BLaER1 (cell line): Measurements from ENCODE around the gene RNF41.

Source experiments
- H3K27ac ChIP-seq: shearing (Covaris generic); formaldehyde crosslinking; 2 replicates; pipeline ENCODE4 v1.8.1; 2022
- H3K27me3 ChIP-seq: shearing (Covaris generic); formaldehyde crosslinking; 2 replicates; pipeline ENCODE4 v1.8.1; 2022
- H3K36me3 ChIP-seq: shearing (Covaris generic); formaldehyde crosslinking; 2 replicates; pipeline ENCODE4 v1.8.1; 2022
- H3K4me1 ChIP-seq: shearing (Covaris generic); formaldehyde crosslinking; 2 replicates; pipeline ENCODE4 v1.8.1; 2022
- H3K4me2 ChIP-seq: shearing (Covaris generic); formaldehyde crosslinking; 2 replicates; pipeline ENCODE4 v1.8.1; 2022
- H3K4me3 ChIP-seq: shearing (Covaris generic); formaldehyde crosslinking; 2 replicates; pipeline ENCODE4 v1.8.1; 2022
- H3K9ac ChIP-seq: shearing (Covaris generic); formaldehyde crosslinking; 2 replicates; pipeline ENCODE4 v1.8.1; 2022
- H3K9me3 ChIP-seq: shearing (Covaris generic); formaldehyde crosslinking; 2 replicates; pipeline ENCODE4 v1.8.1; 2022
- H4K20me1 ChIP-seq: shearing (Covaris generic); formaldehyde crosslinking; 2 replicates; pipeline ENCODE4 v1.8.1; 2022
- Cebpa-rat ChIP-seq: shearing (Covaris generic); IDR thresholded peaks from 2 replicates; pipeline ENCODE4 v1.8.1; 2022

RNF41 gene

GRCh38 chr12:56219840-56220239 lies 1.9 kb downstream of the RNF41 start:
- Histone ChIP-seq H3K27me3 (no peaks in the 10 kb centered on the region), H3K27ac (peak overlapping the region; percentile 92; the same call in 1 of the 2 replicates), H3K4me3 (0 out of 2 replicates have a peak overlapping the region, but pooled peaks have one; percentile 83), H3K4me1 (peaks cover 40% of the 10 kb centered on the region), H3K9me3 (no peaks in the 10 kb centered on the region), H3K9ac (peak overlapping the region; percentile 91), H3K36me3 (peaks cover 34% of the 10 kb centered on the region), H4K20me1 (peaks cover 35% of the 10 kb centered on the region; the same call in 1 of the 2 replicates), H3K4me2 (peak overlapping the region; percentile 97)
- no peak for TF ChIP-seq Cebpa-rat

GRCh38 chr12:56216461-56216860 lies 5.3 kb downstream of the RNF41 start:
- Histone ChIP-seq H3K27me3 (no peaks in the 10 kb centered on the region), H3K27ac (no peak overlapping the region), H4K20me1 (peaks cover 41% of the 10 kb centered on the region; the same call in 1 of the 2 replicates), H3K9ac (no peak overlapping the region), H3K9me3 (no peaks in the 10 kb centered on the region), H3K36me3 (peaks cover 67% of the 10 kb centered on the region), H3K4me3 (no peak overlapping the region), H3K4me1 (peaks cover 17% of the 10 kb centered on the region), H3K4me2 (no peak overlapping the region)
- TF ChIP-seq Cebpa-rat, result no peak

GRCh38 chr12:56213878-56214277 lies 7.8 kb downstream of the RNF41 start:
- H3K27ac ChIP-seq, result no peak overlapping the region
- no peak overlapping the region for H3K4me2 ChIP-seq
- H3K4me3 ChIP-seq, result no peak overlapping the region
- peaks cover 93% of the 10 kb centered on the region for H3K36me3 ChIP-seq
- no peaks in the 10 kb centered on the region for H3K27me3 ChIP-seq
- H3K4me1 ChIP-seq, result no peaks in the 10 kb centered on the region
- H3K9me3 ChIP-seq, result no peaks in the 10 kb centered on the region
- peaks cover 36% of the 10 kb centered on the region for H4K20me1 ChIP-seq
- no peak overlapping the region for H3K9ac ChIP-seq
- no peak for TF ChIP-seq Cebpa-rat

GRCh38 chr12:56212361-56212760 lies 9.4 kb downstream of the RNF41 start:
- Histone ChIP-seq H3K27me3 (no peaks in the 10 kb centered on the region), H4K20me1 (peaks cover 28% of the 10 kb centered on the region), H3K4me3 (no peak overlapping the region), H3K4me1 (no peaks in the 10 kb centered on the region), H3K36me3 (peaks cover 100% of the 10 kb centered on the region), H3K9me3 (no peaks in the 10 kb centered on the region), H3K9ac (no peak overlapping the region), H3K4me2 (no peak overlapping the region), H3K27ac (no peak overlapping the region)
- no peak for TF ChIP-seq Cebpa-rat

DNA sequence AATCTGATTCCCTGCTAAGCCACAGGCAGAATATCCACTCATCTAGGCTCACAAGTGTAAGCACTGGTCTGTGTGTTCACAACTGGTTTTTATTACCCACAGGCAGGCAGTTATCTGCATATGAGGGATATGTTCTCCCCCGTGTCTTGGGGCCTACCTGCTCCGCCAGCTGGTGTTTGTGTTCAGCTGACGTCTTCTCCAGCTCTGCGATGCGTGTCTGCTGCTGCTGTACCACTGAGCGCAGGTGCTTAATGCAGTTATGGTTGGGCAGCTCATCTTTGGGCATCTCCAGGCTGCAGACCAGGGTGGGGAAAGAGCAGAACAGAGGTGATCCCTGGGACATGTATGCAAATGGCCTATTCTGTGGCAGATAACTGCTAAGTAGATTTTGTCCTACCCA lies 13.7 kb downstream of the RNF41 start:
- Histone ChIP-seq H3K9me3 (no peaks in the 10 kb centered on the region), H3K9ac (peak overlapping the region; percentile 17; the same call in 1 of the 2 replicates), H3K4me1 (no peaks in the 10 kb centered on the region), H3K36me3 (peaks cover 90% of the 10 kb centered on the region), H3K4me2 (no peak overlapping the region), H3K4me3 (no peak overlapping the region), H3K27ac (no peak overlapping the region), H4K20me1 (peaks cover 7% of the 10 kb centered on the region), H3K27me3 (no peaks in the 10 kb centered on the region)
- TF ChIP-seq Cebpa-rat, result no peak

- Histone ChIP-seq H3K9me3 (no peaks in the 10 kb centered on the region), H3K36me3 (peaks cover 76% of the 10 kb centered on the region), H3K27ac (no peak overlapping the region), H3K4me2 (no peak overlapping the region), H3K27me3 (no peaks in the 10 kb centered on the region), H3K9ac (no peak overlapping the region), H3K4me1 (no peaks in the 10 kb centered on the region), H4K20me1 (peaks cover 7% of the 10 kb centered on the region), H3K4me3 (no peak overlapping the region)
- TF ChIP-seq Cebpa-rat, result no peak
These were observed 15.1 kb downstream of the RNF41 start for GRCh38 chr12:56206452-56207166.

- TF ChIP-seq Cebpa-rat, result no peak
- no peaks in the 10 kb centered on the region for H3K27me3 ChIP-seq
- H3K9me3 ChIP-seq, result no peaks in the 10 kb centered on the region
- H3K36me3 ChIP-seq, result peaks cover 64% of the 10 kb centered on the region
- H4K20me1 ChIP-seq, result peaks cover 5% of the 10 kb centered on the region
- H3K4me3 ChIP-seq, result no peak overlapping the region
- H3K4me1 ChIP-seq, result no peaks in the 10 kb centered on the region
- no peak overlapping the region for H3K9ac ChIP-seq
- H3K4me2 ChIP-seq, result no peak overlapping the region
- H3K27ac ChIP-seq, result no peak overlapping the region
These were observed 16.3 kb downstream of the RNF41 start for GRCh38 chr12:56205445-56205844.

GRCh38 chr12:56204275-56204674 lies 17.4 kb downstream of the RNF41 start:
- Histone ChIP-seq H3K9me3 (no peaks in the 10 kb centered on the region), H3K27me3 (no peaks in the 10 kb centered on the region), H3K36me3 (peaks cover 52% of the 10 kb centered on the region), H3K27ac (no peak overlapping the region), H3K4me1 (no peaks in the 10 kb centered on the region), H4K20me1 (no peaks in the 10 kb centered on the region; the same call in 1 of the 2 replicates), H3K9ac (no peak overlapping the region), H3K4me3 (no peak overlapping the region), H3K4me2 (no peak overlapping the region)
- no peak for TF ChIP-seq Cebpa-rat

GRCh38 chr12:56202838-56203237 lies 18.9 kb downstream of the RNF41 start:
- Histone ChIP-seq H3K9ac (no peak overlapping the region), H3K27ac (no peak overlapping the region), H3K4me3 (no peak overlapping the region), H3K4me1 (no peaks in the 10 kb centered on the region), H3K36me3 (peaks cover 38% of the 10 kb centered on the region), H3K4me2 (no peak overlapping the region), H4K20me1 (no peaks in the 10 kb centered on the region; the same call in 1 of the 2 replicates), H3K27me3 (no peaks in the 10 kb centered on the region), H3K9me3 (no peaks in the 10 kb centered on the region)
- TF ChIP-seq Cebpa-rat, result no peak

- no peaks in the 10 kb centered on the region for H3K9me3 ChIP-seq
- peaks cover 33% of the 10 kb centered on the region for H3K36me3 ChIP-seq
- TF ChIP-seq Cebpa-rat, result no peak
- H3K27me3 ChIP-seq, result no peaks in the 10 kb centered on the region
- H4K20me1 ChIP-seq, result no peaks in the 10 kb centered on the region; the same call in 1 of the 2 replicates
- H3K4me2 ChIP-seq, result no peak overlapping the region
- H3K27ac ChIP-seq, result no peak overlapping the region
- no peak overlapping the region for H3K4me3 ChIP-seq
- no peaks in the 10 kb centered on the region for H3K4me1 ChIP-seq
- H3K9ac ChIP-seq, result no peak overlapping the region
These were observed 19.4 kb downstream of the RNF41 start for GRCh38 chr12:56202366-56202765.

DNA sequence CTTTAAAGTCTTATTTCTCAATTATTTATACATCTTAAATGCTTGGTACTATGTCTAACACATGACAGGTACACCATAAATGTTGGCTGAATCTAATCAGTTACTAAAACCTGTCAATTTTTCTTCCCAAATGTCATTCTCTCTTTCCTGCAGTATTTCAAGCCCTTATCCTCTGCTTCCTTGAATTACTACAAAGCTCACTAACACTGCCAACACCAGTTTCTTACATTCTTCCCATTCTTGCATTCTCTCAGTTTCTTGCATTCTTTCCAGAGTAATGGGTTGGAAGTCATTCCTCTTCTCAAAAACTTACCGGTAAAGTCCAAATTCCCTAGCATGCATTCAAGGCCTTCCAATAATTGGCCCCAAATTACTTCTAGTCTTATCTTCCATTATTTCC lies 22.9 kb downstream of the RNF41 start:
- Histone ChIP-seq H3K27me3 (no peaks in the 10 kb centered on the region), H3K36me3 (peaks cover under 1% of the 10 kb centered on the region; the same call in 1 of the 2 replicates), H3K4me2 (no peak overlapping the region), H3K27ac (no peak overlapping the region), H3K4me1 (no peaks in the 10 kb centered on the region), H3K4me3 (no peak overlapping the region), H3K9me3 (no peaks in the 10 kb centered on the region), H3K9ac (no peak overlapping the region), H4K20me1 (no peaks in the 10 kb centered on the region)
- no peak for TF ChIP-seq Cebpa-rat
